ENCODE measurements around the gene CCDC187.
"Not testable (repeated sequence)": the region's sequence is repeated elsewhere in the genome, so short reads cannot be mapped to it uniquely, and the experiment has no call there.

The CCDC187 gene

DNA sequence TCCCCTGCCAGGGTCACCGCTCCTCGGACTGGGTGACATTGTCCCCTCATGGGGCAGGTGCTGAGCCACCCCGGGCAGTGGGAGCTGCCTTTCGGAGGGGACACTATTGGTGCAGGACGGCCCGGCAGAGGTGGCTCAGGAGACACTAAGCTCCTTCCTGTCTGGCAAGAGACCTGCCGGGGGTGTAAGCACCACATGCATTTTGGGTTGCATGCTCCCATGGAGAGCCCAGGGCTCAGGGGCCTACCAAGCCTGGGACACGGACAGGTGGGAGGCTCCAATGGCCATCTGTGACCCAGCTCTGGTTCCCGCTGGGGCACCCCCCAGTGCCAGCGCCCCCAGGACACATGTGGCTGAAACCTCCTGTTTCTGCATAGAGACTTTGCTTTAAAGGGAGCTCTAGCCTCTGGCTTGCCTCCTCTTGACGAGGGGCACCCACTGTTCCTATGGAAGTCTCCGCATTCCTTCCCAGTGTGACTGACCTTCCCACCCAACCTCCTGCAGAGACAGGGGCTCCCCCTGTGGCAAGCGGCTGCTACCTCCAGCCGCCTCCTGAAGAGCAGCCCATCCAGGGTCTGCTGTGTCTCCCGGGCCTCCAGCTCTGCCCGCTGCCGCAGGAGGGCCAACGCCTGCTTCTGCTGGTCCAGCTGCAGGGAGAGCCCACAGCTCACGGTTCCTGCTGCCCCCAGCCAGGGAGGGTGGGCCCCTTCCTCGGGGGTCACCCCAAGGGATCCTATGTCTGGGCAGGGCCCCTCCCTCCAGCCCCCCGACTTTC lies 28.1 kb downstream of the CCDC187 start:
- DNase-seq (ENCODE audit: low read depth in 1 of 2, low spot score in 1 of 2), result no peak
- TF ChIP-seq JUND (IDR thresholded peaks at IDR 0.05; ENCODE audit: low read depth), result no peak
- in situ Hi-C loops (cut with HindIII; ENCODE audit: low pct_unique_long_range_greater_than_20kb, low sequenced_read_pairs), result no loop called here

DNA sequence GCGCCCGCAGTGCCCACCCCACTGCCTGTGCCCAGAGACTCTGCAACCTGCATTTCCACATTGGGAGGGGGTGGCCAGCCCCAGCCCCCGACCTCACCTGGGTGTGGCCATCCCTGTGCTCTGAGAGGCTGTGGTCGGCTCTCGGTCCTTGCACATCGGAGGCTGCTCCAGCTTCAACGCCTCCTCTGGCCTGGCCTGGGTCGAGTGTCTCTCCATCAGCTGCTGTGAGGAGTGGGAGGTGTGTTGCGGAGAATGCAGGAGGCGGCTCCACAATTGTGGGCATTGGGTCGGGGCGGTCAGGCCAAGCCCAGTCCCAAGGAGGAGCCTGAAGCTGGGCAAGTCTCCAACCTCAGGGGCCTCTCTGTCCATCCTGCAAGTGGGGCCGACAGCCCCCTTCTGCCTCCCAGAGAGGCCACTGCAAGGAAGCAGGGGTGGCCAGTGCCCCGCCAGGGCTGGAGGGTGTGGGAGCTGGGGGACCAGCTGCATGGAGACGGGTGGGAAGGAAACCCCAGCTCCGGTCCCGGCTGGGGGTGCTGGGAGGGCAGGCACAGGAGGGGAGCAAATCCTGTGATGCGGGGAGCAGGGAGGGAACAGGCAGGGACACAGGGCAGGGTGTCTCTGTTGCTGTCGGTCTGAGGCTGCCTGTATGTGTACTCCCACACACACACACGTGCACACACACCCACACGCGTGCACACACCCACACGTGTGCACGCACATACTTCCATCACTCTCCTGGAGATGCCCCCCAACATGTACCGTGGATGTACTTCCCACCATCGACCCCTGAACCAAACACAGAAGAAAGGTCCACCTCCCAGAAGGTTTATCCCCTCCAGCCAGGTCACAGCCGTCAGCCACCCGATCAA lies 28.9 kb downstream of the CCDC187 start:
- DNase-seq (ENCODE audit: low read depth in 1 of 2, low spot score in 1 of 2), result no peak
- TF ChIP-seq JUND (IDR thresholded peaks at IDR 0.05; ENCODE audit: low read depth), result no peak
- in situ Hi-C loops (cut with HindIII; ENCODE audit: low pct_unique_long_range_greater_than_20kb, low sequenced_read_pairs), result no loop called here

DNA sequence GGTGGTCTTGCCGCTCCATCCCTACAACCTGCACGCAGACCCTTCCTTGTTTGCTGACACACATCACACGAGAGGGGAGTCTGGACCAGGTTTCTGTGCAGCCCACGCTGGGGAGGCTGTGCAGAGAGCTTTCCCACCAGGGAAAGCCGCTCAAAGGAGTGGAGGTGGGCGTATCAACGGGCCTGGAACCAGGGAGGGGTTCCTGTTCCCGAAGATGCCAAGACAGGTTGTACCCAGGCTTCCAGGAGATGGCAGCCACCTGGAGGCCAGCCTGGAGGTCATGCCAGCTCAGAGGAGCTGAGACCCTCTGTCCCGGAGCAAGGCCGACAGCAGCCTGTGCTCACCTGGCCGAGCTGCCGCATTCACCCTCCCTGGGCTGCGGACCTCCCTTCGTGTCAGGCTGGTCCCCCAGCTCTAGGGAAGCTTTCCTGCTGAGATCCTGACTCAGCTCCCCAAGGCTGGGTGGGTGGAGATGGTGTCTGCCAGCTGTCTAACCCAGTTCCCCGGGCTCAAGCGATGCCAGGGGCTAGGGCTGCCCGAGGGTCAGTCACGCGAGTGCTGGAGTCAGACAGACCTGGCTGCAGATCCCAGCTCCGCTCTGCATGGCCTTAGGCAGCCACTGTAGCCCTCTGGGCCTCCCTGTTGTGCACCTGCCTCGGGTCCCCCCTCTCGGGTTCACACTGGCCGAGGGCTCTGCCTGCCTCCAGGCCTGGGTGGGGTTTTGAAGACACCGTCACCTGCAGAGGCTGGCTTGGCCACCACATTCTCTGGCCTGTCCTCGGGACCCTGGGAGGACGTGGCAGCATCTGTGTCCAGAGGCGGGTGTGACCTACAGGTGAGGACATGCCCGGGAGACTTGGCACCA lies 29.7 kb downstream of the CCDC187 start:
- no peak for TF ChIP-seq JUND (IDR thresholded peaks at IDR 0.05; ENCODE audit: low read depth)
- DNase-seq (ENCODE audit: low read depth in 1 of 2, low spot score in 1 of 2), result no peak
- in situ Hi-C loops (cut with HindIII; ENCODE audit: low pct_unique_long_range_greater_than_20kb, low sequenced_read_pairs), result no loop called here

DNA sequence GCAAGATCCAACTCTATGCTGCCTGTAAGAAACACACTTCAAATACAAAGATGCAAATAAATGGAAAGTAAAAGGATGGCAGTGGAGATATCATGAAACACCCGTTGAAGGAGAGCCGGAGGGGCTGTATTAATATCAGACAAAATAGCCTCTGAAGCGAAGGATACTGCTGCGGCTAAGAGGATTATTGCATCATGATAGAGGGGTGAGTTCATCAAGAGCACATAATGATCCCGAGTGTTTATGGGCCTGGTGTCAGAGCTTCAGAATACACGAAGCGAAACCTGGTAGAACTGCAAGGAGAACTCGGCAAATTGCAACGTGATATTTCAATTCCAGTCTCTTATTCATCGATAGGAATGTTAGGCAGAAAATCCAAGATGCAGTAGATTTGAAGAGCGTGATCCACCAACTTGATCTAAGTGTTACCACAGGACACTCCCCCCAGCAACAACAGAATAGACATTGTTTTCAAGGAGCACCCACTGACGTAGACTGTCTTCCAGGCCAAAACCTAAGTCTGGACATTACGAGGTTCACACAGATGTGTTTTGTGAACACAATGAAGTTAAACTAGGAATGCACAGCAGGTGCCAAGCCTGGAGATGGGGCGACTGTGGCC lies 30.5 kb downstream of the CCDC187 start:
- no peak for DNase-seq (ENCODE audit: low read depth in 1 of 2, low spot score in 1 of 2)
- no peak for TF ChIP-seq JUND (IDR thresholded peaks at IDR 0.05; ENCODE audit: low read depth)
- in situ Hi-C loops (cut with HindIII; ENCODE audit: low pct_unique_long_range_greater_than_20kb, low sequenced_read_pairs), result no loop called here

DNA sequence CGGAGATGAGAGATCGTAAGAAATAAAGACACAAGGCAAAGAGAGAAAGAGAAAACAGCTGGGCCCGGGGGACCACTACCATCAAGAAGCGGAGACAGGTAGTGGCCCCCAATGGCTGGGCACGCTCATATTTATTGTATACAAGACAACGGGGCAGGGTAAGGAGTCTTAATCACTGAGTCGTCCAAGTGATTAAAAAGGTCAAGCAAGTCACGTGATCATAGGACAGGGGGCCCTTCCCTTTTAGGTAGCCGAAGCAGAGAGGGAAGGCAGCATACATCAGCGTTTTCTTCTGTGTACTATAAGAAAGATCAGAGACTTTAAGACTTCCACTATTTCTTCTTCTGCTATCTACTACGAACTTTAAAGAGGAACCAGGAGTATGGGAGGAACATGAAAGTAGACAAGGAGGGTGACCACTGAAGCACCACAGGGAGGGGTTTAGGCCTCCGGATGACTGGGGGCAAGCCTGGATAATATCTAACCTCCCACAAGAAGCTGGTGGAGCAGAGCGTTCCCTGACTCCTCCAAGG lies 33.7 kb downstream of the CCDC187 start:
- in situ Hi-C loops (cut with HindIII; ENCODE audit: low pct_unique_long_range_greater_than_20kb, low sequenced_read_pairs), result no loop called here
- DNase-seq (ENCODE audit: low read depth in 1 of 2, low spot score in 1 of 2), result no peak
- no peak for TF ChIP-seq JUND (IDR thresholded peaks at IDR 0.05; ENCODE audit: low read depth)

DNA sequence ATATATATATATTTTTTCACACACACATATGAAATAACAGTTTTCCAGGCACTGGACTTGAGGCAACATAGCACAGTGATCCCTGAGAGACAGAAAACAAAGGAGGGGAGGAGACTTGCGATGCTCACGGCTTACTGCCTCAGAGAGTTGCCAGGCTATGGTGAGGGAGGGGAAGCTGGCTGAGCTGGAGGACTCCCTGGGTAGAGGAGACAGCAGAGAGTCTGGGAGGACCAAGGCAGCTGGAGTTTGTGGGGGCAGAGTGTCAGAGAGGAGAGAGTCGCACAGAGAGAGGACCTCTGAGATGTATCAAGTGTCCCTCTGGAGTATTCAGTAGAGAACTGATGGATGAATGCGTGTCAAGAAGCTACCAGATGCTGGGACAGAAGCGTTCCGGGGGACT lies 35.2 kb downstream of the CCDC187 start:
- TF ChIP-seq JUND (IDR thresholded peaks at IDR 0.05; ENCODE audit: low read depth), result no peak
- DNase-seq (ENCODE audit: low read depth in 1 of 2, low spot score in 1 of 2), result no peak
- in situ Hi-C loops (cut with HindIII; ENCODE audit: low pct_unique_long_range_greater_than_20kb, low sequenced_read_pairs), result no loop called here

DNA sequence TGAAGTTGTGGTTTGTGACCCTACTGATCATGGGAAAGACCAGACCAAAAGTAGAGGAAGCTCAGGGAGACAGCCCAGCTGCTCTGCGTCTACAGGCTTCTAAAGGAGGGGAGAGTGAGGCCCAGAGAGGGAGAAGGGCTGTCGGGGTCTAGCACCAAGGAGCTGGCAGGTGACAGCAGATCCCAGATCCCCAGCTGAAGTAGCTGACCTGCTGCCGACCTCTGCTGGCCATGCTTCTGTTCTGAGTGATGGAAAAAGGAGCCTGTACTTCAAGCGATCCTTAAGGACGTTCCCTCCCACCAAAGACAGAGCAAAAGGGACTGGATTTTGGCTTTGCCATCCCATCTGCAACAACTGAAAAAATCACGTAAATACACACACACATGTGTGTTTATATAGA lies 35.6 kb downstream of the CCDC187 start:
- DNase-seq (ENCODE audit: low read depth in 1 of 2, low spot score in 1 of 2), result no peak
- TF ChIP-seq JUND (IDR thresholded peaks at IDR 0.05; ENCODE audit: low read depth), result no peak
- in situ Hi-C loops (cut with HindIII; ENCODE audit: low pct_unique_long_range_greater_than_20kb, low sequenced_read_pairs), result no loop called here

DNA sequence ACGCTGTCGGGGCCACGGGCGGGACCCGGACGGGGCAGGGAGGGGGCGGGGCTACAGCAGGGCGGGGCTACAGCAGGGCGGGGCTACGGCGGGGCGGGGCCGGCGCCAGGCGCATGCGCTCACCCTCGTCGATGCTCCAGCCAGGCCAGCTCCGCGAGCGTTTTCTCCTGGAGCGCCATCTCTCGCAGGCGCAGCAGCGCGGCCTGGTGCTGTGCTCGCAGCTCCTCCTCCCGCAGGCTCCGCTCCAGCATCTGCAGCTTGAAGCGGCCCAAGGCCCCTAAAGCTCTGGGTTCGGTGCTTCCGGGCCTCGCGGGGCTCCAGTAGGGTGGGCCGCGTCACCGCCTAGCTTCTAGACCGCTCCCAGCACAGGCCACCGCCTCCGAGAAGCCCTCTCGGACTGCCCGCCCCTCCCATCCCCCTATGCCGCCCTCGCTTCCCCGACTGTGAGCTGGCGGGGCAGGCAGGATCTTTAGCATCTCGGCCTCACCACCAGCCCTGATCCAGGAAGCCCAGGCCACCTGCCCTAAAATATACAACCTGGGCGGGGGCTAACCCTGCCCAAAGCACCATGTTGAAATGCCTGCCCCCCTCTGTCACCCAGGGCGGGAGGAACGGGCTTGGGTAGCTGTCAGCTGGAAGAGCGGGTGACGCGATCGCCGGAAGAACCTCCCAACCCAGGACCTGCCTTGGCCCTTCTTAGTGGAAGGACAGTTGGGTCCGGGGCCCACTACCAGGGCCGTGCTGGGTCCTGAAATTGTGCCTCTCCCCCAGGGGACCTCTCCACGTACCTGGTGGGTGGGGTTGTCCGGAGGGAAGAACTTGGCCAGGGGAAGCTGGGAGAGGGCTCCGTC lies 36.4 kb downstream of the CCDC187 start:
- TF ChIP-seq JUND (IDR thresholded peaks at IDR 0.05; ENCODE audit: low read depth), result no peak
- peak; percentile 83 to 91 for DNase-seq (ENCODE audit: low read depth in 1 of 2, low spot score in 1 of 2)
- in situ Hi-C loops (cut with HindIII; ENCODE audit: low pct_unique_long_range_greater_than_20kb, low sequenced_read_pairs), result no loop called here

DNA sequence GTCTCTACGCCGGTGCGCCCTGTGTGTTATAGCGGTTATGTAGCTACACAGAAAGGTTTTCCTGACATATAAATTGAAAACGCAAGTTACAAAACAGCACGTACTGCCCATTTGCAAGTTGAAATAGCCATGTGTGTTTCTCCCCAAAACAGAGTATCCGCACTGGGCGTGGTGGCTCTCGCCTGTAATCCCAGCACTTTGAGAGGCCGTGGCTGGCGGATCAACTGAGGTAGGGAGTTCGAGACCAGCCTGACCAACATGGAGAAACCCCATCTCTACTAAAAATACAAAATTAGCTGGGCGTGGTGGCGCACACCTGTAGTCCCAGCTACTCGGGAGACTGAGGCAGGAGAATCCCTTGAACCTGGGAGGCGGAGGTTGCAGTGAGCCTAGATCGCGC lies 37.3 kb downstream of the CCDC187 start:
- DNase-seq (ENCODE audit: low read depth in 1 of 2, low spot score in 1 of 2); in situ Hi-C loops (cut with HindIII; ENCODE audit: low pct_unique_long_range_greater_than_20kb, low sequenced_read_pairs): not testable (repeated sequence)

DNA sequence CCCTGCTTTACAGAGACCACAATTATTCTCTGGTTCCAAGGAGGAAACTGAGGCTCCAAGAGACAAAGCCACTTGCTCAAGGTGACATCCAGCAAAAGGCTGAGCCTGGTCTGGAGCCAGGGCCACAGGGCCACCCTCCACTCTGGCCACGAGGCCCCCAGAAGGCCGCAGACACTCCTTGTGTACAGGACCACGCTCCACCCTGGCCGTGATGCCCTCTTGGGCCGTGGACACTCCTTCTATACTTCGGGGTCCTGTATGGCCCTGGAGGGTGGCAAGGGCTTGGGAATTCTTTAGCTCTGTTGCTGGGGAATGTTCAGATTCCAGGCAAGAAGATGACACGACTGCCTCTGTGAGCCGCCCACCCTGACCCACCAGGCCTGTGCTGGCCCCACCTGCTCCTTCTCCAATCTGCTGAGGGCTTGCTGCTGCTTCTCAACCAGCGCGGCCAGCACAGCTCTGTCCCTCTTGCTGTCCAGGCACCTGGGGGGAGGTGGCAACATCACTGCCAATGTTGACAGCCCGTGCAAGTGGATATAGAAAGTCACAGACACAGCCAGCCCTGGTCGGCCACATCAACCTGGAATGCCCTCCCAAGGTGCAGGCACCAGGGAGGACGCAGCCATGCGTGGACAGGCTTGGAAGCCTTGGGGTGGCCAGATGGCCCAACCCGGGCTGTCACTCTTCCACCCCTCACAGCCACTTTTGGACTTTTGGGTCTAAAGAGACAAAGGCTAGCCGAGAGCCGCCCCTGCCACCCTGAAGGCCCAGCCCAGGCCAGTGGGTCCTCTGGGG lies 38.1 kb downstream of the CCDC187 start:
- DNase-seq (ENCODE audit: low read depth in 1 of 2, low spot score in 1 of 2), result no peak
- in situ Hi-C loops (cut with HindIII; ENCODE audit: low pct_unique_long_range_greater_than_20kb, low sequenced_read_pairs), result no loop called here

More for the DNA sequence above, 38.1 kb downstream of the CCDC187 start:
- no peak for TF ChIP-seq JUND (IDR thresholded peaks at IDR 0.05; ENCODE audit: low read depth)

Data from T47D (cell line).